Vagina (tissue), 2 donors: Measurements from ENCODE around the gene STARD3. TPM values are rescaled to one million over a fixed set of nuclear protein-coding genes. Genes with fewer than 3 reads are reported as not detected.

Experiments used
- DNase-seq, 2 donors: peaks; one replicate each; pipeline ENCODE4 v3.0.0-alpha.2; 2017; ENCODE audit errors: extremely low spot score in 2 of 2
- H3K27ac ChIP-seq: fragments of 200-600 bp; sonication (generic); one replicate; pipeline ENCODE4 v1.5.1; 2019
- H3K27me3 ChIP-seq: fragments of 200-600 bp; sonication (generic); one replicate; pipeline ENCODE4 v1.5.1; 2019
- H3K36me3 ChIP-seq, 2 donors: fragments of 200-600 bp; sonication (generic); one replicate each; pipeline ENCODE4 v1.5.1; 2017 to 2019
- H3K4me1 ChIP-seq: fragments of 200-600 bp; sonication (generic); one replicate; pipeline ENCODE4 v1.5.1; 2019
- H3K4me3 ChIP-seq, 2 donors: fragments of 200-600 bp; sonication (generic); 1 replicate in 1 of 2; 2 replicates in 1 of 2; pipeline ENCODE4 v1.5.1; 2016 to 2019
- H3K9me3 ChIP-seq: fragments of 200-600 bp; sonication (generic); one replicate; pipeline ENCODE4 v1.5.1; 2019
- CTCF ChIP-seq, 3 experiments: fragments of 450-650 bp in 2 of 3; fragments of 200-600 bp in 1 of 3; sonication (generic) in 1 of 3; IDR thresholded peaks; one replicate each; pipeline ENCODE4 v1.5.1; 2017 to 2019; ENCODE audit warnings: antibody characterized with exemption in 3 of 3, mild to moderate bottlenecking in 2 of 3, moderate library complexity in 2 of 3
- POLR2A ChIP-seq, 2 donors: fragments of 450-650 bp; IDR thresholded peaks; one replicate each; pipeline ENCODE4 v1.6.1; 2017; ENCODE audit warnings: antibody characterized with exemption in 2 of 2, mild to moderate bottlenecking in 2 of 2, moderate library complexity in 2 of 2
- POLR2AphosphoS5 ChIP-seq, 2 donors: sonication (generic); formaldehyde crosslinking; IDR thresholded peaks; one replicate each; pipeline ENCODE4 v1.9.0; 2017; ENCODE audit warnings: antibody characterized with exemption in 2 of 2, mild to moderate bottlenecking in 2 of 2, low read depth in 1 of 2; ENCODE audit not compliant: insufficient read depth in 1 of 2
- intact Hi-C: fragments of 100-400 bp; cut with DNase I; formaldehyde crosslinking; loops from one replicate; pipeline ENCODE4 v1.15.1; 2023
- total RNA-seq: library from RNA; depleted of rRNA; stranded (reverse); fragments of >200 nt; gene quantifications from one replicate; pipeline ENCODE4 v1.2.3, GENCODE V29; 2016

The STARD3 gene
- total RNA-seq, 1 donor from 2014 or later: 148 TPM

GRCh38 chr17:39625198-39625785 lies 11.7 kb upstream of the STARD3 start:
- Histone ChIP-seq H3K27ac (no peak overlapping the region), H3K36me3 (no peaks in the 10 kb centered on the region), H3K9me3 (no peaks in the 10 kb centered on the region), H3K4me3 (no peak overlapping the region), H3K4me1 (peaks cover 19% of the 10 kb centered on the region), H3K27me3 (peaks cover 7% of the 10 kb centered on the region)
- no peak for DNase-seq
- TF ChIP-seq POLR2A (IDR thresholded peaks at IDR 0.05) (no peak), CTCF (IDR thresholded peaks at IDR 0.05) (no peak), POLR2AphosphoS5 (IDR thresholded peaks at IDR 0.05; ENCODE audit: insufficient read depth in 1 of 2, low read depth in 1 of 2) (no peak)
- intact Hi-C loops: no loop called here

- Histone ChIP-seq H3K4me3 (peak within 1 kb of the TSS; percentile 34 to 42), H3K9me3 (no peaks in the 10 kb centered on the region), H3K27me3 (peaks cover 7% of the 10 kb centered on the region), H3K27ac (peak within 1 kb of the TSS; percentile 7), H3K4me1 (peaks cover 19% of the 10 kb centered on the region), H3K36me3 (no peaks in the 10 kb centered on the region)
- intact Hi-C loops: no loop called here
- TF ChIP-seq CTCF (IDR thresholded peaks at IDR 0.05) (no peak), POLR2AphosphoS5 (IDR thresholded peaks at IDR 0.05; ENCODE audit: insufficient read depth in 1 of 2, low read depth in 1 of 2) (no peak), POLR2A (IDR thresholded peaks at IDR 0.05) (no peak)
- DNase-seq: no peak
Observed at GRCh38 chr17:39626171-39627046, 10.5 kb upstream of the STARD3 start, which contains the start of gene PPP1R1B. TSS of gene PPP1R1B (plus strand) at chr17:39626952. CDS start at chr17:39627393, 441 bp downstream.

DNA sequence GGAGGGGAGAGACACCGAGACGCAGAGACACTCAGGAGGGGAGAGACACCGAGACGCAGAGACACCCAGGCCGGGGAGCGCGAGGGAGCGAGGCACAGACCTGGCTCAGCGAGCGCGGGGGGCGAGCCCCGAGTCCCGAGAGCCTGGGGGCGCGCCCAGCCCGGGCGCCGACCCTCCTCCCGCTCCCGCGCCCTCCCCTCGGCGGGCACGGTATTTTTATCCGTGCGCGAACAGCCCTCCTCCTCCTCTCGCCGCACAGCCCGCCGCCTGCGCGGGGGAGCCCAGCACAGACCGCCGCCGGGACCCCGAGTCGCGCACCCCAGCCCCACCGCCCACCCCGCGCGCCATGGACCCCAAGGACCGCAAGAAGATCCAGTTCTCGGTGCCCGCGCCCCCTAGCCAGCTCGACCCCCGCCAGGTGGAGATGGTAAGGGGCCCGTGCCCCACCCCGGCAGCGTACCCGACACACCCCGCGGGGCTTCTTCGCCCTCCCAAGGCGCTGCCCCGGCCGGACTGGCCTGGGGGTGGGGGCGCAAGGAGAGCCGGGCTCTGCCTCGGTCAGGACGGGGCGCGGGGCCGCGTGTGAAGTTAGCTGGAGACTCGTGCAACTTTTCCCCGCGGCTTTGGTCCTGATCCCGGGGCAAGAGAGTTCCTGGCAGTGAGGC lies 9.8 kb upstream of the STARD3 start:
- H3K4me1 ChIP-seq: peaks cover 19% of the 10 kb centered on the region
- TF ChIP-seq POLR2A (IDR thresholded peaks at IDR 0.05) (no peak), POLR2AphosphoS5 (IDR thresholded peaks at IDR 0.05; ENCODE audit: insufficient read depth in 1 of 2, low read depth in 1 of 2) (no peak), CTCF (IDR thresholded peaks at IDR 0.05) (no peak)
- no peaks in the 10 kb centered on the region for H3K36me3 ChIP-seq
- H3K27ac ChIP-seq: peak overlapping the region; percentile 7
- peaks cover 7% of the 10 kb centered on the region for H3K27me3 ChIP-seq
- DNase-seq: no peak
- no peaks in the 10 kb centered on the region for H3K9me3 ChIP-seq
- intact Hi-C loops: no loop called here
- H3K4me3 ChIP-seq: peak overlapping the region; percentile 34 to 42

- peak overlapping the region; percentile 7 for H3K27ac ChIP-seq
- H3K36me3 ChIP-seq: no peaks in the 10 kb centered on the region
- intact Hi-C loops: no loop called here
- H3K4me3 ChIP-seq: peak overlapping the region; percentile 34 to 42
- no peak for DNase-seq
- peaks cover 19% of the 10 kb centered on the region for H3K4me1 ChIP-seq
- TF ChIP-seq POLR2A (IDR thresholded peaks at IDR 0.05) (no peak), POLR2AphosphoS5 (IDR thresholded peaks at IDR 0.05; ENCODE audit: insufficient read depth in 1 of 2, low read depth in 1 of 2) (no peak), CTCF (IDR thresholded peaks at IDR 0.05) (no peak)
- H3K9me3 ChIP-seq: no peaks in the 10 kb centered on the region
- H3K27me3 ChIP-seq: peaks cover 7% of the 10 kb centered on the region
Observed at GRCh38 chr17:39627712-39628516, 9.0 kb upstream of the STARD3 start.
